DMS79 treated with DMSO at 0.1 percent for 48 hours (cell line): ENCODE results near the gene IGFBP5.

Experiments used
- DNase-seq: peaks from one replicate; lab custom pipeline; 2025; lab: John Stamatoyannopoulos, UW

IGFBP5 gene

GRCh38 chr2:216695401-216695821 lies at the start of gene IGFBP5:
TSS of gene IGFBP5 (minus strand) at chr2:216695549. CDS start at chr2:216694775, 774 bp downstream.
- DNase-seq, result peak; percentile 92

GRCh38 chr2:216743781-216744180 lies 48.4 kb upstream of the IGFBP5 start:
- DNase-seq, result no peak

GRCh38 chr2:216742411-216742810 lies 47.1 kb upstream of the IGFBP5 start:
- DNase-seq, result no peak

GRCh38 chr2:216741223-216741593 lies 45.9 kb upstream of the IGFBP5 start:
- no peak for DNase-seq

- no peak for DNase-seq
These were observed 45.3 kb upstream of the IGFBP5 start for GRCh38 chr2:216740557-216741222.

GRCh38 chr2:216739035-216739434 lies 43.7 kb upstream of the IGFBP5 start:
- DNase-seq, result no peak

- no peak for DNase-seq
These were observed 42.3 kb upstream of the IGFBP5 start for GRCh38 chr2:216737676-216738075.

GRCh38 chr2:216736326-216736725 lies 41.0 kb upstream of the IGFBP5 start:
- DNase-seq, result no peak

GRCh38 chr2:216735668-216736067 lies 40.3 kb upstream of the IGFBP5 start:
- DNase-seq, result no peak

GRCh38 chr2:216735086-216735485 lies 39.7 kb upstream of the IGFBP5 start:
- no peak for DNase-seq

- no peak for DNase-seq
These were observed 37.7 kb upstream of the IGFBP5 start for GRCh38 chr2:216733046-216733445.

GRCh38 chr2:216732334-216732733 lies 37.0 kb upstream of the IGFBP5 start:
- no peak for DNase-seq

- DNase-seq, result no peak
These were observed 36.1 kb upstream of the IGFBP5 start for GRCh38 chr2:216731465-216731864.

GRCh38 chr2:216730871-216731270 lies 35.5 kb upstream of the IGFBP5 start:
- no peak for DNase-seq

GRCh38 chr2:216727346-216728122 lies 32.2 kb upstream of the IGFBP5 start:
- no peak for DNase-seq

GRCh38 chr2:216724190-216724589 lies 28.8 kb upstream of the IGFBP5 start:
- no peak for DNase-seq

GRCh38 chr2:216721141-216721540 lies 25.8 kb upstream of the IGFBP5 start:
- no peak for DNase-seq

- DNase-seq, result no peak
These were observed 25.4 kb upstream of the IGFBP5 start for GRCh38 chr2:216720722-216721121.

GRCh38 chr2:216717907-216718615 lies 22.7 kb upstream of the IGFBP5 start:
- DNase-seq, result no peak

- no peak for DNase-seq
These were observed 22.1 kb upstream of the IGFBP5 start for GRCh38 chr2:216717491-216717901.

- DNase-seq, result no peak
These were observed 20.8 kb upstream of the IGFBP5 start for GRCh38 chr2:216716109-216716508.

GRCh38 chr2:216715402-216715974 lies 20.1 kb upstream of the IGFBP5 start:
- DNase-seq, result no peak

GRCh38 chr2:216714376-216714775 lies 19.0 kb upstream of the IGFBP5 start:
- DNase-seq, result no peak
